Breast epithelium (tissue), 3 donors: Measurements from ENCODE around the gene SQOR.

Source experiments
- POLR2A ChIP-seq: fragments of 450-650 bp; IDR thresholded peaks from one replicate; pipeline ENCODE4 v1.6.1; 2016; ENCODE audit warnings: antibody characterized with exemption, mild to moderate bottlenecking, moderate library complexity
- POLR2AphosphoS5 ChIP-seq, 3 donors: sonication (generic); formaldehyde crosslinking; IDR thresholded peaks; one replicate each; pipeline ENCODE4 v1.6.1; 2017; ENCODE audit warnings: antibody characterized with exemption in 3 of 3
- TF ChIP-seq, protein P1 (sequence below), 3 donors: fragments of 450-650 bp; IDR thresholded peaks; one replicate each; pipeline ENCODE4 v1.5.1; 2016 to 2017; ENCODE audit warnings: antibody characterized with exemption in 3 of 3, mild to moderate bottlenecking in 3 of 3, moderate library complexity in 3 of 3

GRCh38 chr15:45631776-45632175, 3.1 kb upstream of the SQOR start:
- TF ChIP-seq, protein P1, sequence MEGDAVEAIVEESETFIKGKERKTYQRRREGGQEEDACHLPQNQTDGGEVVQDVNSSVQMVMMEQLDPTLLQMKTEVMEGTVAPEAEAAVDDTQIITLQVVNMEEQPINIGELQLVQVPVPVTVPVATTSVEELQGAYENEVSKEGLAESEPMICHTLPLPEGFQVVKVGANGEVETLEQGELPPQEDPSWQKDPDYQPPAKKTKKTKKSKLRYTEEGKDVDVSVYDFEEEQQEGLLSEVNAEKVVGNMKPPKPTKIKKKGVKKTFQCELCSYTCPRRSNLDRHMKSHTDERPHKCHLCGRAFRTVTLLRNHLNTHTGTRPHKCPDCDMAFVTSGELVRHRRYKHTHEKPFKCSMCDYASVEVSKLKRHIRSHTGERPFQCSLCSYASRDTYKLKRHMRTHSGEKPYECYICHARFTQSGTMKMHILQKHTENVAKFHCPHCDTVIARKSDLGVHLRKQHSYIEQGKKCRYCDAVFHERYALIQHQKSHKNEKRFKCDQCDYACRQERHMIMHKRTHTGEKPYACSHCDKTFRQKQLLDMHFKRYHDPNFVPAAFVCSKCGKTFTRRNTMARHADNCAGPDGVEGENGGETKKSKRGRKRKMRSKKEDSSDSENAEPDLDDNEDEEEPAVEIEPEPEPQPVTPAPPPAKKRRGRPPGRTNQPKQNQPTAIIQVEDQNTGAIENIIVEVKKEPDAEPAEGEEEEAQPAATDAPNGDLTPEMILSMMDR (IDR thresholded peaks at IDR 0.05): no peak
- TF ChIP-seq POLR2A: no peak
- no peak for TF ChIP-seq POLR2AphosphoS5 (IDR thresholded peaks at IDR 0.05)
